C4-2B (cell line): ENCODE results near the gene LIX1L.

Source experiments
- CTCF ChIP-seq: fragments of 450-650 bp; conservative IDR thresholded peaks from 2 replicates; pipeline ENCODE4 v1.5.1; 2017; ENCODE audit warnings: mild to moderate bottlenecking
- ZFX ChIP-seq: fragments of 450-650 bp; IDR thresholded peaks from 2 replicates; pipeline ENCODE4 v1.6.1; 2017

DNA sequence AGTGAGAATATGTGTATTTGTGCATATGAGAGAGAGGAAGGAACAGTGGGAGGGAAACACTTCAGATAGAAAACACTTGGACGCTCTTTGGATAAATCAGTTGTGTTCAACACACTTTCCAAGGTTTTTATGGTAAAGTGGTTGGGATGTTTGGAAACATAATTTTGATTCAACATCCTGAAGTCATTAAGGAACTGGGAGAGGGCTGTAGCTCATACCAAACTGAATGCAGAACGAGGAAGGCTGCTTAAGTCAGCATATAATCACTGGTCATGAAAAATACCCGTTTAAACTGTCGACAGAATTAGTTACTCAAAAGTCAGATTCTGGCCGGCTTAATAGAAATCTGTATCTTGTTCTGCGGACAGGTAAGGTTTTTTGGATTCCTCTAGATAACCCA is 14.9 kb downstream of the LIX1L start:
- TF ChIP-seq CTCF (no peak), ZFX (no peak)
